Measurements from ENCODE around the gene STOM.

The STOM gene

DNA sequence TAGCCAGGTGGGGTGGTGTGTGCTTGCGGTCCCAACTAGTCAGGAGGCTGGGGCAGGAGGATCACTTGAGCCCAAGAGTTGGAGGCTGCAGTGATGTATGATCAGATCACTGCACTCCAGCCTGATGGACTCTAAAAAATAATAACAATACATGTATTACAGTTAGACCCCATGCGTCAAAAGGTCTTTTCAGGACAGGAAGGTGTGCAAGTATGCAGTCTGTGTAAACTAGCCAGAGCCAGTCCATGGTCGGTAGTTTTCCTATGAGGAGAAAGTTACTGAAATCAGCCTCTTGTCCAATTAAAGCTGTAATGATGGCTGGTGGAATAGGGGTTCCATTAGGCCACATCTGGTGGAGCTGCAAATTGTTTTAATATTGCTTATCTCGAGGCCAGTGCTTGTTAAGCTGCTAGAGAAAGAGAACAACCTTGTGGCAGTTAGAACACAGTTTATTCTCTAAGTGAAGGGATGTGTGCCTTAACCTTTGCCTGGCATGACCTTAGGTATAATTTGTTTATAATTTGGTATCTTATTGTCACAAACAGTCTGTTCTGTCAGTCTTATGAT, 1.5 kb upstream of the STOM start:
- no peak for DNase-seq (ENCODE audit: low spot score)

DNA sequence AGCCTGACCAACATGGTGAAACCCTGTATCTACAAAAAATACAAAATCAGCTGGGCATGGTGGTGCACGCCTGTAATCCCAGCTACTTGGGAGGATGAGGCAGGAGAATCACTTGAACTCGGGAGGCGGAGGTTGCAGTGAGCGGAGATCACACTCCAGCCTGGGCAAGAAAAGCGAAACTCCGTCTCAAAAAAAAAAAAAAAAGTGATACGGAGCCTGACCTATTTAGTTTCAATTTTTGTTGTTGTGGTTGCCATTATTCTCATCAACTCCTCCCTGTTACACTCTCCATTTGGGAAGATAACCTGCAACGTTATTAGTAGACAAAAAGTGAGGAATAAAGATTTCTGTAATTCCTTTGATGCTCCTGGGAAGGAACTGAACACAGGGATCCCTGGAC, 1.3 kb downstream of the STOM start:
- DNase-seq (ENCODE audit: low spot score): no peak

DNA sequence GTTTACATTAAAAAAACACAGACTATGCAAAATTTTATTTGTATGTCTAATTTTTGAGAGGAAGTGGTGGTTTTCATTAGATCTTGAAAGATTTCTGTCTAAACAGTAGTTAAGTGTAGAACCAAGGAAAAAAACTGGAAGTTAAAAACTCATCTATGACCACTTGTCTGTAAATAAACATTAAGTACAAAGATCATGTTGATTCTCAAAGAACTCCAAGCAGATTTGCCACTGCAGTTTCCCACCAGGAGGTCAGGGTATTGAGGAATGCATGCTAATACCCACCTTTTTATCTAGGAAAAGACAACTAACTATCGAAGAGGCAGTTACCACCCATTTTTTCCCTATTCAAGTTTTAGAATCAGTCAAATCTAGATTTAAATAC, 1.9 kb downstream of the STOM start:
- DNase-seq (ENCODE audit: low spot score): no peak

DNA sequence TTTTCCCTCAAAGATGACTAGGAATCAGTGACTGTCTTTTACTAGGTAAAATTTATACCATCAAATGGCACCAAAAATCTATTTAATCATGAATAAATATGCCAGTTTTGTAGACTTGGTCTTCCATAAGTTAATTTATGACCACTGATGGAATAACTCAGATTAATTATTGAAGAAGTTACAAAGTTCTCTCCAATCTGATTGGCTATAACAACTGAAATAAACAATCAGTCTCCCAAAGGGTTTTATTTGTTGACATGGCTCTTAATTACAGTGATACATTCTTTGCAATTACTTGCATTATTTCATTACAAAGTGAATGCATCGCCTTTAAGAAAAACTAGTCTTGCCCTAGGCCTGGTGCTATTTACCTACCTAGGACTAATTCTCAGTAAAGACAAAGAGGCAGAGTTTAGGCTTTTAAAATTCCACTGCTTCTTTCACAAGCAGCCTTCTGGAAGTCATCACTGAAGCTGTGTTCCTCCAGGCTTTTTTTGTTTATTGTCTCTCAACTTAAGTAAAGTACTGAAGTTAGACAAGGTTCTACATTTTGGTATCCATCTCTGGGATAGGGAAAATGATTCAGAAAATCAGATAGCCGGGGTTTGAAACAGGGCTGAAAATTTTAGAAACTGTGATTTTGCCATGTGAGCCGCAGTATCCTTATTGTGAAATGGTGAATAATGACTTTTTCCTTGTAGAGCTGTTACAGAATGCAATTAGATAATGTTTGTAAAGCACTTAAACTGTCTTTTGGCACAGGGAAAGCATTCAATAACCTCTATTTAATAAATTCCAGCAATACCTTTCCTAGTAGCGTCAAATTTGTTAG, 2.5 kb downstream of the STOM start:
- DNase-seq (ENCODE audit: low spot score): no peak

DNA sequence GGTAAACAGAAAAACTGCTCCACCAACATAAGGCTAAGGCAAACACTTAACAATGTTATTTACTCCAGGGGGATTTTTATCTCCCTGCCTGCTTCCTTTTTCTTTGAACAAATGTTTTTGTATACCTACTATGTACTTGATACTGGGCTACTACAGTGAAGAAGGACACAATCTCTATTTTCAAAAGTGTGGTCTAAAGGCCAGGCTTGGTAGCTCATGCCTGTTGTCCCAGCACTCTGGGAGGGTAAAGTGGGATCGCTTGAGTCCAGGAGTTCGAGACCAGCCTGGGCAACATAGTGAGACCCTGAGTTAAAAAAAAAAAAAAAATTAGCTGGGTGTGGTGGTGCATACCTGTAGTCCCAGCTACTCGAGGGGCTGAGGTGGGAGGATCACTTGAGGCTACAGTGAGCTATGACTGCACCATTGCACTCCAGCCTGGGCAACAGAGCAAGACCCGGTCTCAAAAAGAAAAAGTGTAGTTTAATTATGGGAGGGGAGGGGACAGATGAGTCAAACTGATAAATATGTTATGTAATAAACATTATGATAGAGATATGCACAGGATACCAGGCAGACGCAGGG, 3.3 kb downstream of the STOM start:
- no peak for DNase-seq (ENCODE audit: low spot score)

DNA sequence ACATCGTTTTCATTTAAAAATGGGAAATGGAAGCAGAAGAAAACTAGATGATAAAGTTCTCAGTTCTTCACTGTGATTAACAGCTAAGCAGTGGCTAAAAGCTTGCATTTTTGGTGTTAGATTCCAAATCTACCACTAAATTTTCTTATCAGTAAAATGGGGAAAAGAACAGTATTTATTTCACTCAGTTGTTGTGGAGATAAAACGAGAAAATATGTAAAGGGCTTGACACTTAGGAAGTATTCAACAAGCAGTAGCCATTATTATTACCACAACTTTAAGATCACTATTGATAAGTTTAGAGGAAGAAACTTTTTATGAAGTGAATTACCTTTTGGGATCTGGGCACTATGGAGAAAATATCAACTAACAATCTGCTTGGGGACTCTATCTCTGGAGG, 4.5 kb downstream of the STOM start:
- DNase-seq (ENCODE audit: low spot score): no peak

DNA sequence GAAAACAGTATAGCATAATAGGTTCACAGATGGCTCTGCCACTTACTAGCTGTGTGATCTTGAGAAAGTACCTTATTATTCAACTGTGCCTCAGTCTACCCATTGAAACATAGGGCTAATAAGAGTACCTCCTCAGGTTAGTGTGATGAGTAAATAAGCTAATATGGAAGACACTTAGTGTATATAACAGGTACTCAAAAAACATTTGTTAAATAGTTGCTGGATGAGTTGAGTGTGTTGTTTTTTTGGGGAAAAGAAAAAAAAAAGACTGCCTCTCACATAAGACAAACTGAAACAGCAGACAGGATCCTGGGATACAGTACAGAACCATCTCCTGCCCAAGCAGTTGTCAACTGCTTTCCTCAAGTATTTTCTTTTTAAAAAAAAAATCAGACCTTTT, 5.2 kb downstream of the STOM start:
- DNase-seq (ENCODE audit: low spot score): no peak

DNA sequence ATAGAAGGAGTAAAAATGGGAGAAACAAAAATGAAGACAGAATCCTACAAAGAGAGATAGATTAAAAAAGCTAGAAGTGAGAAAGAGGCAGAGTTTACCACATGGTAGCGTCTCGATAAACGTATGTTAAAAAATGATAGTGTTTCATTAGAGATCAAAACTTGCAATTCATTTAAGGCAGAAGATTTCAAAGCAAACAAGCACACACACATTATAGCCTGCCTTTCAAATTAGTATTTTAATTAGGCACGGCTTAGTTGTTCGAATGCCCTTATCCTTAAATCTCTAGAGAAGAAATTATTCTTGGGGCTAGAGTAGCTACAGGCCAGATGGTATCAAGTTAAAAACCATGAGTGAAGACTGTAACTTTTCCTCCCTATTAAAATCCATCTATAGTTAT, 6.0 kb downstream of the STOM start:
- no peak for DNase-seq (ENCODE audit: low spot score)

DNA sequence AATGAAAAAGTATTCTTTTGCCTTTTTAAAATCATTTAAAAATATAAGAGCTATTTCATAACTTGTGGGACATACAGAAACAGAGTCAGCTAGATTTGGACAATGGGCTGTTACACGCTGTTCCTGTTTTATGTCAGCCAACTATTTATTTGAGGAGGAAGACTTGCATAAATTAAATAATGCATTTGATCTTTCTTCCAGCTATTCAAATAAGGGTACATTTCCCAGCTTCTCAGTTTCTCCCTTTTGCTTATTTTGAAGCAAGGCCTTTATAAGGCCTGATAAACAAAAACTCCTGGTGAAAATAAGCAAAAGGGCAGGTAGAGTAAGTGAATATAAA, 6.5 kb downstream of the STOM start:
- no peak for DNase-seq (ENCODE audit: low spot score)

DNA sequence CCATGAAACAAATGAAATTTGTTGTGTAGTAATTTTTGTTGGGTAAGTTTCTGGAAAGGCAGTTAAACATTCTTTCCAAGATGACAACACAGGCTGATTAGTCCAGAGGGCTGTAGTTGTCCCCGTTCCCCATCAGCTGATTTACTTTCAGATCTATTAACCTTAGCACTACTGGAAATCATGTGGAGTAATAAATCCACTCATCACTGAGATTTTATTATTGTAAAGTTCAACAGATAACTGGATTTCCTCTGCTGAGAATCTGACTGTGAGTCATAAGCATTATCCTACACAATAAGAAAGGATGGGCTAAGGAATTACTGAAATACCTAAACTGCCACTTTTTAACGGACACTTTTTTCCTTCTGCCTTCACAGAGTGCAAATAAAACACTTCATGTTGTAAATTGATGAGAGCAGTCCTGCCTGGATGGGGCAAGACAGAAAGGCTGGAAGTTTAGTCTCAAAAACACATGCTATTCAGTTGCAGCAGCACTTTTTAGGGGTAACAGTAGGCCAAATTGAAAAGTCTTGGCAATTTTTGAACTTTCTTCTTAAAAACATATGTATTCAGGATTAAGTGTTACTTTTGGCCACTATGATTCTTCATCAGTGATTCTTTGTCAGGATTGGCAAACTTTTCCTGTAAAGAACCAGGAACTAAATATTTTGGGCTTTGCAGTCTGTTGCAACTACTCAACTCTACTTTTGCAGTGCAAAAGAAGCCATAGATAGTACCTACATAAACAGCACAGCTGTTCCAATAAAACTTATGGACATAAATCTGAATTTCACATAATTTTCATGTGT, 7.0 kb downstream of the STOM start:
- DNase-seq (ENCODE audit: low spot score): no peak

DNA sequence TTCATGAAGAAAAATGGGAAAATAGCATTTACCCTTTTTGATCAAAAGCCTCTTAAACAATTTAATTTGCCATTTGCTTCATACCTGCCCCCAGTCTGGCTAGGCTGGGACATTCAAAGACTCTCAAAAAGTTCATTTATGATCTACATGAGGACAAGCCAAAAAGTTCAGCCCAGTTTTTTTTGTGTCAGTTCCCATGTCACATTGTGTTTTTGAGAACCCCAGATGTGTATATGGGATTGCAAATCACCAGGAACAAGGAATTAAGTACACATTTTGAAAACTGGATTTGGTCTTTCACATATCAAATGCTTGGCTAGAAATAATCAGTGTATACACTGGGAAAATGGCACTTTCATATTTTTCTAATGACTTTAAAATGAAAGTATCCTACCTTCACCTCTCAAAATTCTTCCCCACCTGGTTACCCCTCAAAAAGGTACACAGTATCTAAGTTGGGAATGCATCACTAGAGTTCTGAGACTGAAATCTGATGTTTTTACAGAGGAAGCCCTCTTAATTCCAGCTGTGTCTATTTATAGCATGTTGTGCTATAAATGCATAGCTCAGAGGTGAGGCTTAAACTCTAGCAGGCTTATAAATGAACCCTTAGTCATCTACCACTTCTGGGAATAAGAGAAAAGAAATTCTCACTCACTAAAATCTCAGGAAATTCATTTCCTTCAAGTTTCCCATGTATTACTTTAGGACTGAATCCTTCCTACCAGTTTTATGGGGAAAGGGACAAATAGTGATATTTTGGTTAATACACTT, 9.3 kb downstream of the STOM start:
- no peak for DNase-seq (ENCODE audit: low spot score)

DNA sequence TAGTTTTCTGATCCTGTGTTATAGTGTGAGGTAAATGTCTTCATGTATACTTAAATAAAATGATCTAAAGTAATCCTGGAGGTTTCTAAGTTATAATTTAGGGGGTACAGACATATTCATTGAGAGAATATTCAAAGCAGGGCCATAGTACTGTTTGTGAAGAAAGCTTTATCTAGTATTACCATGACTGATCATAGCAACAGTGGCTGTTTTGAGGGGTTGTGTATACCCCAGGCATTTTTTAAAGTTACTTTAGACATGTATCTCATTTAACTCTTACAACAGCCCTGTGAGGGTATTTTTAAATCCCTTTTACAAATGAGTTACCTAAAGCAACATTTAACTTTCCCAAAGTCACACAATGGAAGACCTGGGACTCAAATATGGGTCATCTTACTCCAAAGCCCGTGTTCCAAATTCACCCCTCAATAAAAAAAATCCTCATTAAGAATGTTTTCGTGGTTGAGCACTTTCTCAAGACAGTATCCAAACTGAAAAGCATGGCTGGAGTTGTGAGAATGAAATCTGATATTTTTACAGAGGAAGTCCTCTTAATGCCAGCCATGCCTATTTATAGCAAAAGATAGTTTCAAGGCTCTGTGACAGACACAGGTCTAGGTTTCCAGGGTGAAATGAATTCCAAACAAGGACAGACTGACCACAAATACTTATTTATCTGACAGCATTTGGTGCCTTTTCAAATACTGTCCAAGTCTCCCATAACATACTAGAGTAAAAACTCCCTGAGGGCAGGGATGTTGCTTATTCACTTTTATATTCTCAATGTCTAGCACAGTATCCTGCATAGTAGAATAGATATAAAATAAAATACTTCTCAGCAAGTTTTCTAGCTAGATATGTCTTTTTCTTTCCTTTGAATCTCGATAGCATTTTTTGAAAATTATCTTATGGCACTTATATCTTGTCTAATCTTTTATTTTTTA, 10.4 kb downstream of the STOM start:
- no peak for DNase-seq (ENCODE audit: low spot score)

DNA sequence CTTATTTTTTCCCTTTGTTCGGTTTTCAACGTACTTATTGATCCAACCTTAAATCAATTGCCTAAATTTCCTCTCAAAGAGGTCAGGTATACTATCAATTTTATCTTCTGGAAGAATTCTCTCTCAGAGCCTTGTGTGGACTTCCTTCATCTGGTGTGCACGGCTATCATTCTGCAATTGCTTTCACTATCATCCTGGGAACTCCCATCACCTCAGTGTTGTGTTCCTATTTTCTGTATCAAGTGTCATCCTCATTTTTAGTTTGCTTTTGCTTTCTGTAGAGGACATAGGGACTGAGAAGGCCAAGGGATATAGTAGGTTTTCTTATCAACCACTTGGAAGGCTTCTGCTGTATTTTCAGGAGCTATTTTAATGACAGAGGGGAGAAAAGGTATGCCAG, 11.3 kb downstream of the STOM start:
- no peak for DNase-seq (ENCODE audit: low spot score)

DNA sequence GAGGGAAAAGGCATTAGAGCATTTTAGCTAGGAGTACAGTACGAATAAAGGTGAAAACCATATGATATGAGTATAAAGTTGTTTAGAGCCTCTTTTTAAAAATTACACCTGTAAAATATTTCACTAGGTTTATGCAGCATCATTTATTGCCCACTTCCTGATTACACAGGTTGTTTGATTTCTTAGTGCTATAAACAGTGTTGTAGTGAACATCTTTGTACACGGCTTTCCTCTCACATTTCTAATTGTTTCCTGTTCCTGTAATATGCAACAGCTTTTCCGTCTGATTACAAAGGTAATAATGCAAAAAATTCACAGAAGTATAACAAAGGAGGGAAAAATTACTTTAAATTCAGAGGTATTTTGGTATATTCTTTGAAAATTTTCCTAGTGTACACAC, 13.0 kb downstream of the STOM start:
- DNase-seq (ENCODE audit: low spot score): no peak

DNA sequence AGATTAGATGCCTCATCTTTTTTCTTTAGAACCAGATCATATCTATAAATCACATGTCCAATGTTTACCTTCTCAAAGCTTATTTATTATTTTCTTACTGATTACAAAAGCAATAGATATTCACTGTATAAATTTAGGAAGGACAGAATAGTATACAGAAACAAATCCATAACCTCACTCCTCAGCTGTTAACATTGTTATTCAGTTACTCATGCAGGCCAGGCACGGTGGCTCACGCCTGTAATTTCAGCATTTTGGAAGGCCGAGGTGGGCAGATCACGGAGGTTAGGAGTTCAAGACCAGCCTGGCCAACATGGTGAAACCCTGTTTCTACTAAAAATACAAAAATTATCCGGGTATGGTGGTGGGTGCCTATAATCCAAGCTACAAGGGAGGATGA, 15.3 kb downstream of the STOM start:
- DNase-seq (ENCODE audit: low spot score): no peak

DNA sequence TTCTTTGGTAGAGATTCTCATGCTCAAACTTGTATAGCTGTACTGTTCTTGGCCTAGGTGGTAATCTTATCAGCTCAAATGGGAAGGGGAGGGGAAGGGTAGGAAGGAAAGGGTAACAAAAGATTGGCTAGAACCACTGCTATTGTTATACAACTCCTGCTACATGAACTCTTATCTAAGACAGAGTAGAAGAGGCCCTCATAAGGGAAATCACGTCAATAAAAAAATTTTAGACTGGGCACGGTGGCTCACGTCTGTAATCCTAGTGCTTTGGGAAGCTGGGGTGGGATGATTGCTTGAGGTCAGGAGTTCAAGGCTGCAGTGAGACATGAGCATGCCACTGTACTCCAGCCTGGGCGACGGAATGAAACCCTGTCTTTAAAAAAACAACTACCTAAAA, 15.9 kb downstream of the STOM start:
- DNase-seq (ENCODE audit: low spot score): no peak

DNA sequence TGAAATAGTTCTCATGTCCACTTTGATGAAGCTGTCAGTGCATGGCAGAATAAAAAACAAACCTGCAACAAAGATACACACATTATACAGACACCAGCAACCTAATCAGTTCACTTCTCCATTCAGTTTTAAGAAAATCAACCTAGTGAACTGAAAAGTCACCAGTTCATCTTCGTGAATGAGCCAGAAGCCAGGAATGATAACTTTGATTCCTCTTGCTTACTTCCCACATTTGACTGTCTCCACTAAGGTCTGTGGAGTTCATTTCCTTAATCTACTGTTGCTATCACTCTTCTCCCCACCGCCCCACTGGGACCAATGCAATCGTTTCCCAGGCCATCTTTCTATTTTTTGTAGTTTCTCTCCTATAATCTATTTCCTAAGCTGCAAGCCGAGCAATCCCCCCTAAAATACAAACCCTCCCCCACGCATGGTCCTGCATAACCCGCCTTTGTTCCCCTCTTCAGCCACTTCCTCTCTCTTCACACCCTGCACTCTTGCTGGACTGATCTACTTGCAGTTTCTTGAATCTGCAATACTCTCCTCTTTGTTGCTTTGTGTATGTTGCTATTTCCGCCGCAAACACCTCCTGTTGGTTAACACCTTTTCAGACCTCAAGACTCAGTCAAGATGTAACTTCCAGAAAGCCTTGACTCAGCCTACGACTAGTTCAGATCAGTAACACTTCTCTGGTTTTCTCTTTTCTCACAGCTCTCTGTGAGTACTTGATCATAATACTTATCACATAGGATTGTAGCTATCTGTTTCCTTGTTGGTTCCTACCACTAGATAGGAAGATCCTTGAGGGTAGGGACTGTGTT, 16.6 kb downstream of the STOM start:
- DNase-seq (ENCODE audit: low spot score): peak; percentile 37

DNA sequence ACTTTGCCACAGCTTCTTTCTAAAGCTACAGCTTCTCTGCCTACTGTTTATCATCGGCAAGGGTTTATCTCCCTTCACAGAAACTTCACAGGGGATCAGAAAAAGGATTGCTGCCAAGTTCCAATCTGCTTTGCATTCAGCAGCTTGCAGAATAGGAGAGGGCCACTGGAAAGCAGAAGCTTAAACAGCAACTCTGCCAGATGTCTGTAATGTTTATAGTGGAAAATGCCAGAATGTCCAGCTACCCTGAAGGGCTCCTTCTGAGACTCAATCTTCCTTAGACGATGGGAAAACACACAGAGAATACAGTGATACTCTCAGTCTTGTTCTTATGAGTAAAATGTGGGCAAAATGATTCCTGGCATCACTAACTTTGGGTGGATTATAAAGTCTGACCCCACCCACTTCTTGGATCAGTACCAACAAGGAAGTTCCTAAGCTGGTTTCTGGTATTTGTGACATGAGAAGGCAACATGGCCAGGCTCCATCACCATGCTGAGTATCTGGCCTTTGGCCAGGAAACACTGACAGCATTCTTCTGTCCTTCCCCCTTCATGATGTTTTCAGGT, 19.0 kb downstream of the STOM start:
- peak; percentile 75 for DNase-seq (ENCODE audit: low spot score)

DNA sequence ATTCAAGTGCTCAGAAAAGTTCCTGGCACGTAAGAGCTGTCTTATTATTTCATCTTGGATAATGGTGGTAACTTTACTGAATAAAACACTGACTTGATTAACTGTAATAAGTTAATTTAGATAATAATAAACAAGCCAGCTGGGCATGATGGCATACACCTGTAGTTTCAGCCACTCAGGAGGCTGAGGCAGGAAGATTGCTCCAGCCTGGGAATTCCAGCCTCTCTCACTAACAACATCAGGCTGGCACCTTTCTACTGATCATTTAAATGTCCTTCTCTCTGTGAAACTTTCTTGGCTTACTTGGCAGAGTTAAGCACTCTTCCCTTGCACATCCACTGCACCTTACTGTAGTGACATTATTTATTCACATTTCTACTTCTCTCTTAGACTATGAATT, 20.0 kb downstream of the STOM start:
- no peak for DNase-seq (ENCODE audit: low spot score)

DNA sequence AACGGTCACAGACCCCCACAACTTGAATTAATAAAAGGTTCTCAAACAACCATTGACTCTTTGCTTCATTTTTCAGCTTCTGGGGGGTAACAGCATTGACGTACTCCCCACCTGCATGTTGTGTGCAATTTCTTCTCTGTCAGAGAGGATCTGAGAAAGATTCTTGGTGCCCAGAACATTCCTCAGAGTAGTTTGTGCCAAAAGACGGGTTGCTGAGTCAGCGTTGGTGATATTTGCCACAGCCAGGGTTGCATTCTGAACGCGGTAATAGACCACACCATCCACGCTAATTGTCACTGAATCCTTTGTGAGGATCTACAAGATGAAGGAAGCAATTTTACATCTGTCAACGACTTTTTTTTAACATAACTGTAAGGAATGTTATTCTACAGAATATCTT, 21.0 kb downstream of the STOM start:
- DNase-seq (ENCODE audit: low spot score): no peak

Measured in Ammon's horn (tissue), 1 donor.